HG03439 (cell line): Measurements from ENCODE around the gene LARP1.

Source experiments
- ATAC-seq: cut with Tn5 transposase; IDR thresholded peaks from one replicate; pipeline ENCODE4 v1.9.1; 2021; ENCODE audit warnings: mild to moderate bottlenecking, moderate library complexity; ENCODE audit not compliant: unreplicated experiment

The LARP1 gene

DNA sequence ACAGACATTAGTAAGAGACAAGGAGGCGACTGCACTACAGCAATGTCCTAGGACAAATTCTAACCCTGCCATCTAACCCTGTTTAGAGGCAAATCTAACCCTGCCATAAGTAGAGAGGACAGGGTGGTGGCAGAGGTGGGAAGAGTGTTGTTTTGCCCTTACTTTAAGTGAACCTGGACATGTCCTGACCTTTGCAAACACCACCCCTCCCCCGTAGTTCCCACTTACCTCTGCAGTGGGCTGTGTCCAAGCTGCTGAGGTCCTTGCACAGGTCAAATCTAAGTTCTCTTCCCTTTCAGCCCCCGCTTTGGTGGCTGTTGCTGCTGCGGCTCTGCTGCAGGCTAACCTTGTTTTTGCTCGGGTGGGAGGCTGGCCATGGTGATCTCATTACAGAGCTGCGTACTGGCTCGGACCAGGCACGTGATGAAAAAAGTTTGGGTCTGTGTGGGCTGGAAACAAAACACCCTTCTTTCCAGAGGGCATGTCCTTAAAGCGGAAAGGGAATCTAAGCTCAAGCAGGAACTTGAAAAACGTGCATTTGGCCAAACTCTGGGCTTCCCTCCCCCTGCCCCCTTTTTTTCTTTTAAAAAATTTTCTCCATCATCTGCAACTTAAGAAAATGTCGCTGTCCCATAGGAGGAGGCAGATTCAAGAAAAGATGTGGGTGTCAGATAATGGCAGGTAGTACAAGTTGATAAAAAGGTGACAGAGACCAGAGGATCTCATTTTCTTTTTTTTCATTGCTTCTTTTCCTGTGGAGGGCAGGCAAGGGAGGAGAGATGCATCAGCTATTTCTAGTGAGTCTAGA is 95.3 kb downstream of the LARP1 start, which contains the start of gene FAXDC2:
TSS of gene FAXDC2 (minus strand) at position 349 of the 808 bp plus-strand sequence. CDS start 12,425 bp downstream, outside the sequence.
- no peak for ATAC-seq

GRCh38 chr5:154851351-154851750 is 96.2 kb downstream of the LARP1 start:
- ATAC-seq: no peak

- ATAC-seq: peak; percentile 67
These were observed 102.5 kb downstream of the LARP1 start for GRCh38 chr5:154857530-154858296.

DNA sequence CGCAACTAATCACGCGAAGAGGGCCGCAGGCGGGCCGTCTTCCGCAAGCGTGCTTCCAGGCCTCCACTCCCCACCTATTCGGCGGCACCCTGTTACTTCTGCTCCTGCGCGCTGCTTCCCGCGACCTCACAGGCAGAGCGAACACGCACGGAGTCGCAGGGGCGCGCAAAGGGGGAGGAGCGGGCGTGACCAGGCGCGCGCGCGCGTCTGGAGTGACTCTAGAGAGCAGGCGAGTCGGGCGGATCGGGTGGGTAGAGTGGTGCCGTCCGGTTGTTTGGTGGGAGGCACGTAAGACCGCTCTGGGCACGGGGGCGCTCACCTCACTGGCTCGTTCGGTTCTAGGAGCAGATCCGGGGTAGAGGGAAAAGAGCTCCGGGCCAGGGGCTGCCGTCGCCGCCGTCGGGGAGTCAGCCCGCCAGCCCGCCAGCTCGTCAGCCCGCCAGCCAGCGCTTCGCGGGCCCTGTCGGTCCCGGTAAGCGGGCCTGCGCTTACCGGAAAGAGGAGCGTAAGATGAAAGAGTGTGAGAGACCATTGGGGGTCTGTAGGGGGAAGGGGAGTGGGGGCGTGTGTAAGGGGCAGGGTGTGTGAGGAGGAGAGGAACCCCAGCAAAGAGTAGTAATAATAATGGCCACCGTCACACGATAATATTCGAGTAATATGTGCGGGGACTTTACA is 103.3 kb downstream of the LARP1 start, which contains the start of gene CNOT8:
TSS of gene CNOT8 (plus strand) at position 331 of the 675 bp plus-strand sequence. CDS start 4,652 bp downstream, outside the sequence.
- ATAC-seq: peak; percentile 80

DNA sequence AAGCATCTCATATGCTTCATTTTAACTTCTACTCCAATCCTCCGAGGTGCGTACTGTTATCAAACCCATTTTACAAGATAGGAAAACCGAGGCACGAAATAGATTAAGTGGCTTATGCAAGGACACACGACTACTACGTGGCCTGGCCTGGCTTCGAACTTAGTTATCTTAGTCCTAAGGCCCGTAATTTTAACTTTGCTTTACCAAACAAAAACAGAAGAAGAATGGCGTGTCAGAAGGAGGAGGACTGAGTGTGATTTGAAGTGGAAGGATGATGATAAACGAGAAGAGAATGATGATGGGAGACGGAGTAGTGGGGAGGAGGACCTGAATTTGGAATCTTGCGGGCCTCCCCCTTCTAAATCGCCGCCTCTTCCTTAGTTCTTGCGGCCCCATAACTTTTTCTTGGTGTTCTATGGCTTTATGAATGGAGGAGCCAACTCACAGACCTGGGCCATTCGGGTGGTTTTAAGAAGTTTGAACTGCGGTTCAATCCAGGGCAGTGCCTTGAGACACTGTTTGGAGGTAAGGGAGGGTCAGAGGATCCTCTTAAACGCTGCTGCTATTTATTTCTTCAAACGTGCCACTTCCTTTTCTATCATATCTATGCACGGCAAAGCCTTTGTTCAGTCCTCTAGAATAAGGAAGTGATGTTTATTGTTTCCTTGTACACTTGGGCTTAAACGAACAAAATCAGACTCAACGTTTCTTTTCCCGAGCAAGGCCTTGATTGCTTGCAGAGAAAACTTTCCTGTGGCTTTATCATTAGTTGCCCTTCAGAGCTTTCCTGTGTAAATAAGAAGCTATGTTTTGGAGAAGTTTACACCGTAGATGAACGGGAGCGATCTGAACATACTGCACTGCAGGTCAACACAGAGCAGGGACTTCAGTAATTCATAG is 104.0 kb downstream of the LARP1 start:
- ATAC-seq: no peak

- no peak for ATAC-seq
These were observed 104.9 kb downstream of the LARP1 start for GRCh38 chr5:154860123-154860522.

- no peak for ATAC-seq
These were observed 105.6 kb downstream of the LARP1 start for GRCh38 chr5:154860765-154861164.

- no peak for ATAC-seq
These were observed 106.8 kb downstream of the LARP1 start for GRCh38 chr5:154861946-154862345.

DNA sequence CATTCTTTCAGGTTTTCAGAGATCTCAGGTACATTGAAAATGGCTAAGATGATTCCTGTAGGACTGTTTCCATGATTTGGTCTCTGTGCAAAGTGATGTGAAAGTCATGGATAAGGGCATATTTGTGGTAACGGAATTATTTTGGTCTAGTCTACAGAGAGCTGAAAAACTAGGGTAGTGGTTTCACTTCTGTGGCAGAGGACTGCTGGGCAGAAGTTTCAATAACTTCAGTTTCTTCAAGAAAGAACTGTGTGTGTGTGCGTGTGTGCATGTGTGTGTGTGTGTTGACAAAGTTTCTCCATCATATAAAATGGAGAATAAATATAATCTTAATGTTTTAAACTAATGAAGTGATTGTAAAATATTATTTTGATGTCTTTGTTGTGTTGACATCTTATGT is 107.6 kb downstream of the LARP1 start:
- no peak for ATAC-seq

DNA sequence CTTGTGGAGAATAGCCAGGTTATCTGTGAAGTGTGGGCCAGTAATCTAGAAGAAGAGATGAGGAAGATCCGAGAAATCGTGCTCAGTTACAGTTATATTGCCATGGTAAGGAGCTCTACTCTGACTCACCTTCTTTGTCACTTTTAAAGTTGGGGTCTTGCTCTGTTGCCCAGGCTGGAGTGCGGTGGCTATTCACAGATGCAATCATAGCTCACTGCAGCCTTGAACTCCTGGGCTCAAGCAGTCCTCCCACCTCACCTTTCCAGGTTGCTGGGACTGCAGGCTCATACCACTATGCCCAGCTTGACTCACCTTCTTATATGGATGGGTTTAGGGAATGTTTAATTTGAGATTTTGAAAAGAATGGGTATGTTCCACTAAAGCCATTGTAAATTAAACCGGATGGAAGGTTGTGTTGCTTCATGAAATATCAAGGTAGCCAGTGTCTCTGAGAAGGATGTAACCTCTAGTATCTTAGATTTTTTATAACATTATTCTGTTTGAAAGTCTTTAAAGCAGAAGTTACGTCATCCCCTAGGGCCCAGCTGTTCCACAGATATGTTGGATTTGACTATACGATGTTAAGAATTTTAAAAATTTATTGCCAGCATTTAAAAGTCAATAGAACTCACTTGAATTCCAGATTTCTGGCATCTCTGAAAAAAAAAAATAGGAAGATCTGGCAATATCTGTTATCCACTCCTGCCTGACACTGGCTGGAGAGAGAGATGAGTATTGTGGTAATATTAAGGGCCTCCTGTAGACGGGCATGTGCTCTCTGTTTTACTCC is 108.3 kb downstream of the LARP1 start:
- no peak for ATAC-seq

DNA sequence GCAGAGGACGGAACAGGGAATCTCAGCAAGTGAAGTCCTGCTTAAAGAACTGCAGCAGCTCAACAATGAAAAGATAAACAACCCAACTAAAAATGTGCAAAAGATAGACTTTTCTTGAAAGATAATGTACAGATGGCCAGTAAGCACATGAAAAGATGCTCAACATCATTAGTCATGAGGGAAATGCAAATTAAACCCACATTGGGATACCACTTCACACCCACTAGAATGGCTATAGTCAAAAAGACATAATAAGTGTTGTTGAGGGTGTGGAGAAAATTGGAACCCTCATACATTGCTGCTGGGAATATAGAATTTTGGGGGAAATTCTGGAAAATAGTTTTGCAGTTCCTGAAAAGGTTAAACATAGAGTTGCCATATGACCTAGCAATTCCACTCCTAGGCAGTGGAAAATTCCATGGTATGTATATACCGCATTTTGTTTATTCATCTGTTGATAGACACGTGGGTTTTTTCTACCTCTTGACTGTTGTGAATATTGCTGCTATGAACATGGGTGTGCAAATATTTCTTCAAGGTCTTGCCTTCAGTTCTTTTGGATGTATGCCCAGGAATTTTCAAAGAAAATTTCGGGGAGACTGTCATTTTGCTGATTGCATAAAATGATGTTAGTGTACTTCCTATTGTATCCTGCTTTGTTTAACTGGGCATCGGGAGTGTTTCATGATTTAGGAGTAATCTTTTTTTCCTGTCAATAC is 110.4 kb downstream of the LARP1 start:
- no peak for ATAC-seq

DNA sequence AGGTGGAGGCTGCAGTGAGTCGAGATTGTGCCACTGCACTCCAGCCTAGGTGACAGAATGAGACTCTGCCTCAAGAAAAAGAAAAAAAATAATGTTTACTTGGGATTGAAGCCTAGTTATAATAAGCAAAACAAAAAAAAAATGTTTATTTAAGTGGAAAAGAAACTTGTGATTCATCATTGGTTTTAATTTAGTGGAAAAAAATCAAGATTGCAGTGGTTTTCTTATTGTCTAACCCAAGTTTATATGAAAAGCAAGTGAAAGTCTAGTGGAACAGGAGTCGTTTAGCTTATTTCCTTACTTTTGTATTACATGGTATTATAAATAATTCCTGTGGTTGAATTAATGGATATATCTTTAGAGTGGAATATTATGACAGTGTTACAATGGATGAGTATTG is 111.7 kb downstream of the LARP1 start:
- ATAC-seq: no peak
